Fibroblast of skin of right quadriceps (primary cell): ENCODE results near the gene MTA1.
A peak's percentile ranks its signal among the peaks of the same experiment; 100 is the strongest.

ENCODE experiments used
- DNase-seq: peaks from one replicate; pipeline ENCODE4 v3.0.0-alpha.2; 2013

The MTA1 gene

DNA sequence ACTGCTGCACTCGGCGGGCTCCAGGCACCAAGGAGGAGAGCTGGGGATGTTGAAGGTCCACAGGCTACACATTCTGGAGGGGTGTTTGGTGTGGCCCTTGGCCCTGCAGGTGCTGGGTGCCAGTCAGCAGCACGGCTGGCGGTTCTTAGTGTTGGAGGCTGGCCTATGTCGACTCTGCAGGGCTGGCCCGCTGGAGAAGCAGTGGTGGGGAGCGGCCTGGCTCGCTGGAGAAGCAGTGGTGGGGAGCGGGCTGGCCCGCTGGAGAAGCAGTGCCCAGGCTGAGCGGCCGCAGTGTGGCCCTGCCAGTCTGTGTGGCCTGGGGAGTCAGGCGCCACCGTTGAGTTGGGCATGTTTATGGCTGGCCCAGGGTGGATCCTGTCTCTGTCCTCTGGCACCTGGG lies 27.3 kb downstream of the MTA1 start:
- no peak for DNase-seq

DNA sequence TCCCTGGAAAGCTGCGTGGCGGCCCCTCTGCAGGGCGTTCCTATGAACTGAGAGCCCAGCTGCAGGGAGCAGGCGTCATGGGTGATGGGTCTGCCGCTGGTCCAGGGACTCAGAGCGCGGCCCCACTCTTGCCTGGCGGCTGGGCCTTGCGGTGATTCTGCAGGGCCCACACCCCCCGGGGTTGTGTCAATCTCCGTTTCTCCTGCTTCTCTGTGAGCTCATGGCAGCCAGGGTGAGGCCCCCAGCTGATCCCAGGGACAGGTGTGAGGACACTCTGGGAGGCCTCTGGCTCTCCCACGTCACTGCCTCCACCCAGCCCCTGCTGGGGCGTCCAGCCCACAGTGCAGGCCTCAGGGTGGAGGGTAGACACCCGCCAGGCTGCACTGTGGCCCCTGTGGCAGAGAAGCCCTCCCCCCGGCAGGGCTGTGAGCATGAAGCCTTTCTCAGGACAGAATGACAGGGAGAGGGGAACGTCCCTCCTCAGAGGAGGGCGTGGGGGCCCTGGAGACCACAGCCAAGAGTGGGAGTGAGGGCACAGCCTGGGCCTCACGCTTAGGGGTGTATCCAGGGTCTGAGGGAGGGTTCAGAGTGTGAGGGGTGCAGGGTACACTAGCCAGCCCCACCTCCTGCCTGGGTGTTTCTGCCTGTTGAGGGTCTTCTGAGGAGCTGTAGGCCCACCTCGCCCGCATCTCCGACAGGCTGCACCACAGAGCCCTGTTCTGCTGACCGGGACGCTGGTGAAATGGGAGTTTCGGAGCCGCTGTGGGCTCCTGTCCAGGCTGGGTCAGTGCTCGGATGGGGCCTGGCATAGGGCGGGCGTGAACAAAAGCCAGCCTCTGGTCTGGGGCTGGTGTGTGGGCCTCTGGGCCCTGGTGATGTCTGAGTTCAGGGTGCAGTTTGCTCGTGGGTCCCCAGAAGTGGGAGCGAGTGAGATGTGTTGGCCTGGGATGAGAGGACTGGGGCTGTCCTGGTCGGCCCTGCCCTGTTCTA lies 28.3 kb downstream of the MTA1 start:
- no peak for DNase-seq

DNA sequence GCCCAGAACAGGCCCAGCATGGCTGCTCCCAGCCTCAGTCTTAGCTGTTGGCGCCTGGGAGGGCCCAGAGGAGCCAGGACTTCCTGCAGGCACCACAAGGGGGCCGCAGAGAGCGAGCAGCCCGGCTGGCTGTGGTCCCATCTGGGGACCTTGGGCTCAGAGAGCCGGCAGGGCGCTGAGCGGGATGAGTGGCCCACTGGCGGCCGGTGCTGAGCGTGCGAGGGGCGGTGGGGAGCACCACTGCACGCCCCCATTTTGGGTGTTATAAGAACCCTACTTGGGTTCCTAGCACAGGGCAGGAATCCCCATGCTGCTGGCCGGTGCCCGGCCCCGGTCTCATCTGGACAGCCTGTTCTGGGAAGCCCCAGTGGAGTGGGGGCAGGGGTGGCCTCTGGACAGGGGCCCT lies 29.1 kb downstream of the MTA1 start:
- peak; percentile 43 for DNase-seq

DNA sequence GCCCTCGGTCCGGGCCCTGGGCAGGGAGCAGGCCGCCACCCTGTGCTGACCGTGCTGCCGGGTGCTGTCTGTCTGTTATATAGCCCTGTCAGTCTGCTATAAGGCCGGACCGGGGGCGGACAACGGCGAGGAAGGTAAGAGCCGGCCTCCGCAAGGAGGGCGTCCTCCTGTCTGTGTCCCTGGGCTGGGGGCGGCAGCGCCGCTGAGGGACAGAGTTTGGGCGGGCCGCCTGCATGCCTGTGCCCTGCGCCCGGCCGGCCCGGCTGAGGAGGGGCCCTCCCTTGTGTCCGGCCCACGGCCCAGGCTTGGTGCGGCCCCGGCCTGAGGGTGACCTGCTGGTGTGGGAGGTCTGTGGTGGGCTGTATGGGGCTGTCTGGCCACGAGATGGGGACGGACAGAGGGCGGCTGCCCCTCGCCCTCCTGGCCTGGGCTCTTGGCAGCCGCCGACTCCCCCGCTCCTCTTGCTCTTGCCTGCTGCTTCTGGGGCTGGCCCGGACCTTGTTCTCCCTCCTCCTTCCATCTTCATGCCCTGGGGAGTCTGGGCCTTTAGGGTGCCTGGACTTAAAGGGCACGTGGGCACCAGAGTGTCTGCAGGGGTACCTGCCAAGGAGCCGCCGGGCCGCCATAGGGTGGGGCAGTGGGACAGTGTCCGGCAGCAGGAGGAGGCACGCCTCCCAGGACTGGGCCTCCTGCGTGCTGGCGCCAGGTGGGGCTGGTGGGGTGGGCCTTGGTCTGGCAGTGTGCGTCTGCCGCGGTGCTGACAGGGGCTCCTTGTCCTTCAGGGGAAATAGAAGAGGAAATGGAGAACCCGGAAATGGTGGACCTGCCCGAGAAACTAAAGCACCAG lies 29.9 kb downstream of the MTA1 start:
- DNase-seq = no peak

DNA sequence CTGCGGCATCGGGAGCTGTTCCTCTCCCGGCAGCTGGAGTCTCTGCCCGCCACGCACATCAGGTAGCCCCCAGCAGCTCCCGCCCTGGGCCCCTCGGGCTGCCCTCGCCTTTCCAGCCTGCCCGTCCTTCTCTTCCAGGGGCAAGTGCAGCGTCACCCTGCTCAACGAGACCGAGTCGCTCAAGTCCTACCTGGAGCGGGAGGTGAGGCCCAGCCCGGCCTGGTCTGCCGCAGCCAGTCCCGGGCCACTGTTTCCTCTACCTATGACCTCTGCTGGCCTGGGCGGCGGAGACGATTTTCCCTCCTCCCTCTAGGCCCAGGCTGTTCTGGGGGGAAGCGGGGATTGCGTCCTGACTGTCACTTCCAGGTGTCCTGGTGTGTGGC lies 30.5 kb downstream of the MTA1 start:
- no peak for DNase-seq

DNA sequence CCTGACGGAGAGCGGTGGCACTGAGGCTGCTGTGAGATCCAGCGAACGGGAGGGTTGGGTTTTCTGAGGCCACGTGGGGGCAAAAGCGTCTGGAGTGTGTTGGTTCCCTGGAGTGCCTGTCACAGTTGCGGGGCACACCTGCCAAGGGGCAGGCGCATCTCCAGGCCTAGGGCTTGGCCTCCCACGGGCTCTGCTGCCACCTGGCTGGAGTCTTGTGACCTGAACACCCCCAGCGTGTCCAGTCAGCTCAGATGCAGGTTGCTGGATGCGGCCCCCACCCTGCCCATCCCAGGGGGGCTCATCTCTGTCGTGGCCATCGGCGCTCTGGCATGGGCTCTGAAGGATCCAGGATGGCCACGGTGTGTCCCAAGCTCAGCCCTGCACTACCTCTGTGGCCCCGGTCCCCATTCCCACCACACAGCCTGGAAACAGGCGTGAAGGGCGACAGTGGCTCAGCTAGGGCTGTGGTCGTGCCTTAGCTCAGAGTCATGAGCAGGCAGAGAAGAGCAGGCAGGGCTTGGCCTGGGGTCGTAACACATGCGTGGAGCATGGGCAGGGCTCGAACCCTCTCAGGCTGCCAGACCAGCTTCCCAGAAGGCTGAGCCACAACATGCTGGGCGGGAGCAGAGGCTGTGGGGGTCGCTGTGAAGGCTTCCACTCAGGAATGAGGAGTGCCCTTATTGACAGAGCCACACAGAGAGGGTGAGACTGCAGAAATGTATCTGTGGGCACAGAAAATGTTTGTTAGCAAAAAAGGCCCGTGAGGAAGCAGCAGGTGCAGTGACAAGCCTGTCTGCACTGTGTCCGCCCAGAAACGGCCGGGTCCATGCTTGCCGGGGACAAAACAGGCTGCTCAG lies 31.5 kb downstream of the MTA1 start:
- no peak for DNase-seq

DNA sequence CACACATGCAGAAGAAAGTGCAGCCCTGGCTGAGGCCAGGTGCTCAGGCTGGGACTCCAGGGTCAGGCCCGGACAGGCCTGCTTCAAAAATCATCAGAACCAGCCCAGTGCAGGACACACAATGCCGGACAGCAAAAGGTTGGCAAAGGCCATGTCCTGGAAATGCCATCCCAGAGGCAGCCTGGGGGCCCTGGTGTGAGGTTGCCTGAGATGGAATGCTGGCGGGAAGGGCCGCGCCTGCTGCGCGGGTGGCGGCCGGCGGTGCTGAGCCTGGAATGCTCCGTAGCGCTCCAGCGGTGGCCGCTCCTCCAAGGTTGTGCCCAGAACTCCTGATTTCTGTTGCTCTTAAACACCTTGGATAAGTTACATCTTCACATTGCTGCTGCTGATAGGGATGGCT lies 33.3 kb downstream of the MTA1 start:
- no peak for DNase-seq

DNA sequence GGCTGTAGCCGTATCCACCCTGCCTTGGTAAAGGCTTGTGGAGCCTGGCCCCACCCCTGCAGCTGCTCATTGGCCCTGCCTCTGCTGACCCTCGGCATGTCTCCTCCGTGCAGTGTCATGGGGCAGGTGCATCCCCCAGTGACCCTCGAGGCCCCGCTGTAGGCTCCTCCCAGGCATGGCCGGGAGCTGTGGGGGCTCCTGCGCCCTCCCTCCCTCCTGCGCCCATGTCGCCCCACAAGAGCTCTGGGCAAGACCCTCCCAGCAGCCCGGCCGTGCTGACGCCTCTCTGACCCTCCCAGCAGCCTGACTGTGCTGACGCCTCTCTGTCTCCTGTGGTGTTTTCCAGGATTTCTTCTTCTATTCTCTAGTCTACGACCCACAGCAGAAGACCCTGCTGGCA lies 34.2 kb downstream of the MTA1 start:
- no peak for DNase-seq

DNA sequence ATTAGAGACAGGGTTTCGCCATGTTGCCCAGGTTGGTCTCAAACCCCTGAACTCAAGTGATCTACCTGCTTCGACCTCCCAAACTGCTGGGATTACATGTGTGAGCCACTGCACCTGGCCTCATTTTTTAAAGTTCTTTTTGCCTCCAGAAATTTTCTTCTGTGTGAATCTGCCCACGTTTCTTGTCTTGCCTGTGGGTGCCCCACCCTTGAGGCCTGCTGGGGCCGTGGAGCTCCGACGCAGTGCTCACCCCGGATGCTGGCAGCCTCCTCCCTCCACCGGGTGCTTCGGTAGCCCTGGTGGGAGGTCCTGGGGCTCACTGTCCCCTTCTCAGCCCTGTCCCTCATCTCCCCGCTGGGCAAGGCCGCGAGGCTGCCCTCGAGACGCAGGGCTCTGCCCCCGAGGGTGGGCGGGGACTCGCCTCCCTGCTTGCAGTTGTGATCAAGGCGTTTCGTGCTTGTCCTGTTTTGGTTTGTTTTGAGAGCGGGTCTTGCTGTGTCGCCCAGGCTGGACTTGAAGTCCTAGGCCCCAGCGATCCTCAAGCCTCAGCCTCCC lies 35.5 kb downstream of the MTA1 start:
- no peak for DNase-seq

DNA sequence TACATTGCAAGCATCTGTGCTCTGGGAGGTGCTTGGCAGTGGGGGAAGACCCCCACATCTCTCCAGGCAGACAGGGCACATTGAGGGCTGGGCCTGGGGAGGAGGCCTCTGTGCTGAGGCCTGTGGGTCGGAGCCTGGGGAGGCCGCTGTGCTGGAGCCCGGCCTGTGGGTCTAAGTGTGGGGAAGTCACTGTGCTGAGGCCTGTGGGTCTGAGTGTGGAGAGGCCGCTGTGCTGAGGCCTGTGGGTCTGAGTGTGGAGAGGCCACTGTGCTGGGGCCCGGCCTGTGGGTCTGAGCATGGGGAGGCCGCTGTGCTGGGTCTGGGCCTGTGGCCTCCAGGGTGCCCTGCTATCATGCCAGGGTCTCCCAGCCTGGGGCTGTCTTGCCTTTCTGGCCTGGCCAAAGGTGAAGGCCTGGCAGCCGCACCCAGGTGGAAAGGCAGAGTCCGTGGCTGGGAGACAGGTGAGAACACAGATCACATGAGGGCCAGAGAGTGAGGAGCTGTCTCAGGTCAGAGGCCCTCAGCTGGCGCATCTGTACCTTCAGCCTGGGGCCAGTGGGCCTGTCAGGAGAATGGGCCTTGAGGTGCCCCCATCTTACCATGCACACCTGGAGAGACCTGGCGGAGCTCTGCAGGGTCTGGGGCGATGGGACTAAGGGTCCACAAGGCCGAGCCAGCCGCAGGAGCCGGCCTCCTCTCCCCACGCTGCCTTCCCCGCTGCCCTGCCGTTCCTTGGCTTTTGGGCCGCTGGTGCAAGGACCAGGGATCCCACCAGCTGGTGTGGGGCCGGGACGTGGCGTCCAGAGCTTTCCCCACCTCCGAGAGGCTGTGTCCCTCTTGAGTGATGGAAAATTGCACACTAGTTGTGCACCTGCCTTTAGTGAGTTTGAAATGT lies 36.4 kb downstream of the MTA1 start:
- no peak for DNase-seq

DNA sequence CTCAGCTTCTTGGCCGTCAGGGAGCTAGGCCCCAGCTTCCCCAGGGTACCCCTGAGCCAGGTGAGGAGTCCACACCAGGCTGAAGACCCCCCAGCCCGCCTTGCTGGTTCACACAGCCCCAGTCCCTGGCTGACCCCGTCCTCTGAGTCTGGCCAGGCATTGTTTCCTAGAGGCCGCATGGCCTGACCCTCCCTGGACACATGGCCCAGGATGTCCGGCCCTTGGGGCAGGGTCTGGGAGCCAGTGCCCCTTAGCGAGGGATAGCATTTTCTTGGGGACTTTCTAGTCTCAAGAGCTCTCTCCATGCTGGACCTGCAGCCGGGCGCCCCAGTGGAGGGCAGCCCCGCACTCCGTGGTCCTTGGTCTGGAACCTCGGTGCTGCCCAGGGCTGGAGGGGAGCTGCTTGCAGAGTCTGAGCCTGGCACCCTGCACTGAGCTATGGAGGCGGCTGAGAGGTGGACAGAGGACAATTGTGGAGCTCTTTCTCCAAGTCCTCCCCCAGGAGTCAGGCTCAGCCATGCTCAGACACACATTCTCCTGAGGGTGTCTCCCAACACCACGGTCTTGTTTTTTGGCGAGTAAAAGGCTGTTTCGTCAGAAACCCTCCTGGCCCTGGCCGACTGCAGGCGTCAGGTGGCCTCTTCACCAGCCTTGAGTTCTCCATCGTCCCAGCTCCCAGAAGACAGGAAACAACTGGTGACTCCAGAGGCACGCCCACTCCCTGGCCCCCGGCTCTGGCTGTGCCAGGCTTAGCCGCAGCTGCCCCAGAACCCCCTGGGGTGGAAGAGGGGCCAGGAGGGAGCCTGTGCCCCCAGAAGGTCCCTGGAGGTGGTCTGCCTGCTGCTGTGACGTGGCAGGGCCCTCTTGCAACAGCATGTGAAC lies 37.4 kb downstream of the MTA1 start:
- no peak for DNase-seq

DNA sequence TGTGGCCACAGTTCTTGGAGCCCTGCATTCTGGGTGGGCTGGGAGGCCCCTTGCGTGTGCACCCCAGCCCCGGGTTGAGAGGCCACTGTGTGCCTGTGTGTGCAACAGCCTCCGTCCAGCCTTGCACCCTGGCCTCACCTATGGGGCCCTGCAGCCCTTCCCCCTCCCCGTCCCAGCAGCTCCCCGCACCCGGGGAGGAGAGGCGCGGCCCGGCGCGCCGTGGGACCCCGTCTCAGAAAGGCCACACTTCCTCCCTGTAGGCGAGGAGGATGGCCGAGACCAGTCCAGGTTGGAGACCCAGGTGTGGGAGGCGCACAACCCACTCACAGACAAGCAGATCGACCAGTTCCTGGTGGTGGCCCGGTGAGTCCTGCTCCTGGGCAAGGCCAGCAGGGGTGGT lies 38.4 kb downstream of the MTA1 start:
- DNase-seq = no peak

DNA sequence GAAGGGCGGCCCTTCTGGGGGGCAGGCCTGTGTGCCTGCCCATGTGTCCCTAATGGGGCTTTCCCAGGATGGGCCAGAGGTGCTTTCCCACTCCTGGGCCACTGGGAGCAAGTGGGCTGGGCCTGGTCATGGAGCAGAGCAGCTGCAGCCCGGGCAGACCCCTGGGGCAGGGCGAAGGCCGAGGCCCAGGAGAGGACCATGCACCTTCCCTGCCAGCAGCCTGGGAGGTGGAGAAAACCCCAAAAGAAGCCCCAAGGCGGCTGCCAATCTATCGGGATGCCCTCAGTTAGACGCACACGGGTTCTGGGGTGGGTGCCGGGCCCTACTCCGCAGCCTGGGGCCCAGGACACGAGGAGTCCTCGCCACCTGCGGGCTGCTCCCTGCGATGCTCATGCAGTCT lies 38.9 kb downstream of the MTA1 start:
- no peak for DNase-seq

DNA sequence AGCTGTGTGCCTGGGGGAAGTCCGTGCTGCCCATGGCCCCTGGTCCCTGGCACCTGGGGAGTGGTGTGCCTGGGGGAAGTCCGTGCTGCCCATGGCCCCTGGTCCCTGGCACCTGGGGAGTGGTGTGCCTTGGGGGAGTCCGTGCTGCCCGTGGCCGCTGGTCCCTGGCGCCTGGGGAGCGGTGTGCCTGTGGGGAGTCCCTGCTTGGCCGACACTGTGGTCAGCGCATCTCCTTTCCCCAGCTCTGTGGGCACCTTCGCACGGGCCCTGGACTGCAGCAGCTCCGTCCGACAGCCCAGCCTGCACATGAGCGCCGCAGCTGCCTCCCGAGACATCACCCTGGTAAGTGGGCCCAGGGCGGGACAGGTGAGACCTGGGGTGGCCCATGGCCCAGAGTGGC lies 40.5 kb downstream of the MTA1 start:
- no peak for DNase-seq

DNA sequence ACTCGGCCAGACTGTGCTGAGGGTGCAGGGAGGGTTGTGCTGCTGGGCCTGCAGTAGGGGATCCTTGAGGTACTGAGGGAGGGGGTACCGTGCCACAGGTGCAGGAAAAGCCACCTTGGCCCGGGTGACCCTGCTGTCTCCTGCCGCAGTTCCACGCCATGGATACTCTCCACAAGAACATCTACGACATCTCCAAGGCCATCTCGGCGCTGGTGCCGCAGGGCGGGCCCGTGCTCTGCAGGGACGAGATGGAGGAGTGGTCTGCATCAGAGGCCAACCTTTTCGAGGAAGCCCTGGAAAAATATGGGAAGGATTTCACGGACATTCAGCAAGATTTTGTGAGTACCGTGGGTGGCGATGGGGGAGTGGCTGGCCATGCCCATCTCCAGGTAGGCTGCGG lies 41.0 kb downstream of the MTA1 start:
- DNase-seq = no peak

DNA sequence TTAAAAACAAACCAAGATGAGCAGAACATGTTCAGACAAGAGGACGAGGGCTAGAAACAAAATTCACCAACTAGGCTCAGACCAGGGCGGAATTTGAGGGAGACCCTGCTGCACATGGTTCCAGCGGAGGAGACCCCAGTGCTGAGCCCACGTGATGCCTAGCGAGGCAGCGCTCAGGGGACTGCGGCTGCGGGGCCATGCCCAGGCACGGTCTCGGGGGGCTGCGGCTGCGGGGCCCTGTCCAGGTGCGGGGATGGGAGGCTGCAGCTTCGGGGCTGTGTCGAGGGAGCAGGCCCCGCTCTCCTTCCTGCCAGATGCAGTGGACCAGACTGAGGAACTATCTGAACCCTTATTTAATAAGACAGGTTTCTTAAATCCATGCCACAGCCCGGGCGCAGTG lies 42.3 kb downstream of the MTA1 start:
- DNase-seq = no peak

DNA sequence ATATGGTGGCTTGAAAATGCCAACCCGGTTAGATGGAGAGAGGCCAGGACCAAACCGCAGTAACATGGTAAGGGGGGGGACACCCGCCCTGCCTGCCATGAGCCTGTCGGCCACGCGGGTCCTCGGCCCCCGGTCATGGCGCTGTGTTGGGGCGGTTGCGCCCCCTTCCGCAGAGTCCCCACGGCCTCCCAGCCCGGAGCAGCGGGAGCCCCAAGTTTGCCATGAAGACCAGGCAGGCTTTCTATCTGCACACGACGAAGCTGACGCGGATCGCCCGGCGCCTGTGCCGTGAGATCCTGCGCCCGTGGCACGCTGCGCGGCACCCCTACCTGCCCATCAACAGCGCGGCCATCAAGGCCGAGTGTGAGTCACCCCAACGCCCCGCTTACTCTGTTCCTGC lies 44.9 kb downstream of the MTA1 start:
- no peak for DNase-seq

DNA sequence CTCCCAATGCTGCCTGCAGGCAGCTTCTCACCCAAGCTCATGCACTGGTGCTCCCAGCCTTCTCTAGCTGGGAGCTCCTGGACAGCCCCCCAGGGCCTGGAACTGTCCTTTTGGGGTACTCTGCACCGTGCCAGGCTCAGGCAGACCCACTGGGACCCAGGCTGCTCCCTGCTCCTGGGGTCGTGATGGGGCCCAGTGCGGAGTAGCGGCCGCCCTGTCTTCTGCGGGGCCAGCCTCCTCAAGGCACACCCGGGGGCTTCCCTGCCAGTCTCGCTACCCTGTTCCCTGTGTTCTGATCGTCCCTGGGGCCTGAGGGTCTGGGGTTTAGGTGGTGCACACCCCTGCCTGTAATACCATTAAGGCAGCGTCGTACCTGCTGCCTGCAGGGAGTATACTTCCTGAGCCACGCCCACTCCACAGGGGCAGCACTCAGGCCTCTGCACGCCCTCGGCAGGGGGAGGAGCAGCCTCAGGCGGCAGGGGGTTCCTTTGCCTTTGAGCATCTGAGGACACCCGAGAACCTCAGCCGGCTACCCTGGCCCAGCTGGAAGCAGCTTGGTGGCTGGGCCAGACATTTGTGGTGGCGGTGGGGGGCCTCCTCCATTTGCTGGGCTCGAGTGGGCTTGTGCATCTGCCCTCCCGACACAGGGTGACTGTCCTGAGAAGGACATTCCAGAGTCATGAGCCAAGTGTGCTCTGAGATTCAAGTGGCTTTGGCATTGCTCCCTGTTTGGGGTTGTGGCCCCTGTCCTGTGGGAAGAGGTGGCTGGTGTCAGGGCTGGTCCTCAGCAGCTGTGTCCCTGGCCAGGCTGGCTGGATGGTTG lies 45.8 kb downstream of the MTA1 start:
- DNase-seq = no peak

DNA sequence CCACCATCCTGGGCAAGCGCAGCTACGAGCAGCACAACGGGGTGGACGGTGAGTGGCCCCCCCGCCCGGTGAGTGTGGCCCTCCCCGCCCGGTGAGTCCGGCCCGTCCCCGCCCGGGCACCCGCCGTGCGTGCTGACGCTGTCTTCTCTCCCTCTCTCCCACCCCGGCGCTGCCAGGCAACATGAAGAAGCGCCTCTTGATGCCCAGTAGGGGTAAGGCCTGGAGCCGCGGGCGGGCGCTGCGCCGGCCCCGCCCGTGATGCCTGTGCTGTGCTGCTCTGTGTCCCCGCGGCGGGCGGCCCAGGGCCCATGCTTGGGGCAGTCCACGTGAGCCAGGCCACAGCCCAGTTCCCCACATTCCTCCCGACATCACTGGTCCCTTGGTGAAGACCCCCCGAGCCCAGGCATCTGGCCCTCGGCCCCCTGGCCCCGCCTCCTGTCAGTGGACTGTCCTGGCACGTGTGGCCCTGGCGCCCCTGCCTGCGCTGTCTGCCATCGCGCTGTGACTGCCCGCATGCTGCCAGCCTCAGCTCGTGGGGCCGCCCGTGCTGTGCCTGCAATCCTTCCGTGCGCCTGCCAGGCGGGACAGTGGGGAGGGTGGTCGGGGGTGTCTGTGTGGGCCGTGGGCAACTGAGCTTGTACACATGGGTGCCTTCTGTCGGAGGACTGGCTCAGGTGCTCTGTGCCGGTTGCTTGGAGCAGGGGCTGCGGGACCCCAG lies 47.1 kb downstream of the MTA1 start:
- DNase-seq = no peak
